Measurements from ENCODE around the gene ATRN.

DNA sequence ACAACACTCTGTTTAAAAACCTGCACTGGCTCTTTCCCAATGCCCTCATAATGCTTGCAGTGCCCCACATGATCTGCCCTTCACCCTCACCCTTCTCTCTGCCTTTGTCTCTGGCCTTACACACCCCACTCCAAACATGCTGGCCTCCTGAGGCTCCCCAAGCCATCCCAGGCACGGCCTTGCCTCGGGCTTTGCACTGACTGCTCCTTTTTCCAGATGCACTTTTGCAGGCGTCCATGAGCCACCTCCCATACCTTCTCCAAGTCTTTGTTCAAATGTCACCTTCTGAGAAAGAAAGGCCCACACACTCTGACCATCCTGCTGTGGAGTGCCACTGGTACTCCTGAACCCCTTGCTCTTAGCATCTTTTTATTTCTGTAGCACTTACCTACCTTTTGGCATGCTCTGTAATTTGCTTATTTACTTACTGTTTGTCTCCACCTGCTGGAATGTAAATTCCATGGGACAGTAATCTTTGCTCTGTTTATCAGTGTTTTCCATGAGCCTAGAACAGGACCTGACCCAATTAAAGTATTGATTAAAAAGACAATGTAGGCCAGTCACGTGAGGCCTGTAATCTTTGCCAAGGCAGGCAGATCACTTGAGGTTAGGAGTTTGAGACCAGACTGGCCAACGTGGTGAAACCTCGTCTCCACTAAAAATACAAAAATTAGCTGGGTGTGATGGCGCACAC, 161.6 kb downstream of the ATRN start:
- TF ChIP-seq POLR2AphosphoS5 (IDR thresholded peaks at IDR 0.05) (no peak), SMC3 (conservative IDR thresholded peaks at IDR 0.05; ENCODE audit: poor library complexity) (no peak), MXI1 (conservative IDR thresholded peaks at IDR 0.05; ENCODE audit: poor library complexity, severe bottlenecking) (no peak), EZH2 (IDR thresholded peaks at IDR 0.05; ENCODE audit: borderline replicate concordance, insufficient read depth, low read length, poor library complexity, severe bottlenecking) (no peak)
- TF ChIP-seq, protein P1, sequence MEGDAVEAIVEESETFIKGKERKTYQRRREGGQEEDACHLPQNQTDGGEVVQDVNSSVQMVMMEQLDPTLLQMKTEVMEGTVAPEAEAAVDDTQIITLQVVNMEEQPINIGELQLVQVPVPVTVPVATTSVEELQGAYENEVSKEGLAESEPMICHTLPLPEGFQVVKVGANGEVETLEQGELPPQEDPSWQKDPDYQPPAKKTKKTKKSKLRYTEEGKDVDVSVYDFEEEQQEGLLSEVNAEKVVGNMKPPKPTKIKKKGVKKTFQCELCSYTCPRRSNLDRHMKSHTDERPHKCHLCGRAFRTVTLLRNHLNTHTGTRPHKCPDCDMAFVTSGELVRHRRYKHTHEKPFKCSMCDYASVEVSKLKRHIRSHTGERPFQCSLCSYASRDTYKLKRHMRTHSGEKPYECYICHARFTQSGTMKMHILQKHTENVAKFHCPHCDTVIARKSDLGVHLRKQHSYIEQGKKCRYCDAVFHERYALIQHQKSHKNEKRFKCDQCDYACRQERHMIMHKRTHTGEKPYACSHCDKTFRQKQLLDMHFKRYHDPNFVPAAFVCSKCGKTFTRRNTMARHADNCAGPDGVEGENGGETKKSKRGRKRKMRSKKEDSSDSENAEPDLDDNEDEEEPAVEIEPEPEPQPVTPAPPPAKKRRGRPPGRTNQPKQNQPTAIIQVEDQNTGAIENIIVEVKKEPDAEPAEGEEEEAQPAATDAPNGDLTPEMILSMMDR (IDR thresholded peaks at IDR 0.05; ENCODE audit: poor library complexity, severe bottlenecking), result no peak
- TF ChIP-seq, protein P2, sequence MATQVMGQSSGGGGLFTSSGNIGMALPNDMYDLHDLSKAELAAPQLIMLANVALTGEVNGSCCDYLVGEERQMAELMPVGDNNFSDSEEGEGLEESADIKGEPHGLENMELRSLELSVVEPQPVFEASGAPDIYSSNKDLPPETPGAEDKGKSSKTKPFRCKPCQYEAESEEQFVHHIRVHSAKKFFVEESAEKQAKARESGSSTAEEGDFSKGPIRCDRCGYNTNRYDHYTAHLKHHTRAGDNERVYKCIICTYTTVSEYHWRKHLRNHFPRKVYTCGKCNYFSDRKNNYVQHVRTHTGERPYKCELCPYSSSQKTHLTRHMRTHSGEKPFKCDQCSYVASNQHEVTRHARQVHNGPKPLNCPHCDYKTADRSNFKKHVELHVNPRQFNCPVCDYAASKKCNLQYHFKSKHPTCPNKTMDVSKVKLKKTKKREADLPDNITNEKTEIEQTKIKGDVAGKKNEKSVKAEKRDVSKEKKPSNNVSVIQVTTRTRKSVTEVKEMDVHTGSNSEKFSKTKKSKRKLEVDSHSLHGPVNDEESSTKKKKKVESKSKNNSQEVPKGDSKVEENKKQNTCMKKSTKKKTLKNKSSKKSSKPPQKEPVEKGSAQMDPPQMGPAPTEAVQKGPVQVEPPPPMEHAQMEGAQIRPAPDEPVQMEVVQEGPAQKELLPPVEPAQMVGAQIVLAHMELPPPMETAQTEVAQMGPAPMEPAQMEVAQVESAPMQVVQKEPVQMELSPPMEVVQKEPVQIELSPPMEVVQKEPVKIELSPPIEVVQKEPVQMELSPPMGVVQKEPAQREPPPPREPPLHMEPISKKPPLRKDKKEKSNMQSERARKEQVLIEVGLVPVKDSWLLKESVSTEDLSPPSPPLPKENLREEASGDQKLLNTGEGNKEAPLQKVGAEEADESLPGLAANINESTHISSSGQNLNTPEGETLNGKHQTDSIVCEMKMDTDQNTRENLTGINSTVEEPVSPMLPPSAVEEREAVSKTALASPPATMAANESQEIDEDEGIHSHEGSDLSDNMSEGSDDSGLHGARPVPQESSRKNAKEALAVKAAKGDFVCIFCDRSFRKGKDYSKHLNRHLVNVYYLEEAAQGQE (IDR thresholded peaks at IDR 0.05; ENCODE audit: borderline replicate concordance), result no peak
